Keratinocyte (primary cell): ENCODE results near the gene RPS27. TPM values are rescaled to one million over a fixed set of nuclear protein-coding genes. Genes with fewer than 3 reads are reported as not detected.
A peak's percentile ranks its signal among the peaks of the same experiment; 100 is the strongest.

ENCODE experiments used
- DNase-seq: peaks from one replicate; pipeline ENCODE4 v3.0.0-alpha.2; 2011; ENCODE audit warnings: low read depth, missing footprints, low spot score
- FAIRE-seq: peaks from 2 replicates; lab custom pipeline; 2011; peaks lifted over from hg19 to GRCh38; lab: Jason Lieb, UNC
- H2AFZ ChIP-seq: 2 replicates; pipeline ENCODE4 v1.6.0; 2012; ENCODE audit warnings: low read length, control low read depth, inconsistent platforms; ENCODE audit not compliant: control insufficient read depth
- H3K27ac ChIP-seq: 2 replicates; pipeline ENCODE4 v1.5.1; 2011; ENCODE audit warnings: low read length; ENCODE audit not compliant: control insufficient read depth, insufficient read depth
- H3K27me3 ChIP-seq: 3 replicates; pipeline ENCODE4 v1.6.0; 2011; ENCODE audit warnings: low read length; ENCODE audit not compliant: control insufficient read depth, insufficient read depth; ENCODE audit errors: extremely low read depth
- H3K36me3 ChIP-seq, 2 experiments: 2 replicates in 1 of 2; 3 replicates in 1 of 2; pipeline ENCODE4 v1.5.1; 2011; ENCODE audit warnings: low read length in 2 of 2, mild to moderate bottlenecking in 1 of 2; ENCODE audit not compliant: control insufficient read depth in 2 of 2, insufficient read depth in 2 of 2; ENCODE audit errors: extremely low read depth in 1 of 2
- H3K4me1 ChIP-seq: 3 replicates; pipeline ENCODE4 v1.5.1; 2011; ENCODE audit warnings: low read length; ENCODE audit not compliant: control insufficient read depth, insufficient read depth; ENCODE audit errors: extremely low read depth
- H3K4me2 ChIP-seq: 3 replicates; pipeline ENCODE4 v1.6.0; 2011; ENCODE audit warnings: low read depth, low read length; ENCODE audit not compliant: control insufficient read depth, insufficient read depth; ENCODE audit errors: extremely low read depth
- H3K4me3 ChIP-seq, 3 experiments: fragments of 200-600 bp in 1 of 3; sonication (generic) in 1 of 3; 2 replicates in 2 of 3; 3 replicates in 1 of 3; pipeline ENCODE4 v1.5.1; 2011 to 2016; ENCODE audit warnings: low read length in 3 of 3, mild to moderate bottlenecking in 3 of 3, control low read depth in 2 of 3, inconsistent platforms in 1 of 3, low read depth in 1 of 3, mixed read lengths in 1 of 3, mixed run types in 1 of 3, moderate library complexity in 1 of 3; ENCODE audit not compliant: control insufficient read depth in 2 of 3, insufficient read depth in 2 of 3; ENCODE audit errors: extremely low read depth in 1 of 3
- H3K79me2 ChIP-seq: 2 replicates; pipeline ENCODE4 v1.6.0; 2012; ENCODE audit warnings: low read length; ENCODE audit not compliant: control insufficient read depth, insufficient read depth
- H3K9ac ChIP-seq: 3 replicates; pipeline ENCODE4 v1.6.0; 2011; ENCODE audit warnings: low read length; ENCODE audit not compliant: control insufficient read depth, insufficient read depth; ENCODE audit errors: extremely low read depth
- H3K9me1 ChIP-seq: 3 replicates; pipeline ENCODE4 v1.6.0; 2011; ENCODE audit warnings: low read length; ENCODE audit not compliant: control insufficient read depth, insufficient read depth; ENCODE audit errors: extremely low read depth
- H3K9me3 ChIP-seq: 2 replicates; pipeline ENCODE4 v1.5.1; 2012; ENCODE audit warnings: low read depth, low read length; ENCODE audit not compliant: control insufficient read depth
- H4K20me1 ChIP-seq: 3 replicates; pipeline ENCODE4 v1.6.0; 2011; ENCODE audit warnings: low read length; ENCODE audit not compliant: control insufficient read depth, insufficient read depth; ENCODE audit errors: extremely low read depth
- CTCF ChIP-seq, 3 experiments: IDR thresholded peaks in 1 of 3; conservative IDR thresholded peaks in 1 of 3; optimal IDR thresholded peaks in 1 of 3; 2 replicates in 2 of 3; 3 replicates in 1 of 3; pipeline versions ENCODE3 to v1.5.1; 2011; ENCODE audit warnings: low read length in 3 of 3, mild to moderate bottlenecking in 3 of 3, moderate library complexity in 2 of 3, control low read depth in 1 of 3, inconsistent platforms in 1 of 3; ENCODE audit not compliant: insufficient read depth in 2 of 3; ENCODE audit errors: extremely low read depth in 1 of 3
- EZH2 ChIP-seq: IDR thresholded peaks from one replicate; pipeline ENCODE4 v1.6.1; 2012; ENCODE audit warnings: inconsistent platforms, mild to moderate bottlenecking, low read length, moderate library complexity
- dilution Hi-C: fragments of 300-500 bp; cut with MboI; formaldehyde crosslinking; loops from one replicate; pipeline ENCODE4 v1.7.0; 2020; ENCODE audit warnings: low sequenced_read_pairs; ENCODE audit not compliant: extremely low pct_ligation_motif_present
- polyA plus RNA-seq, 5 experiments: library from polyadenylated mRNA; depleted of rRNA in 3 of 5; stranded (reverse) in 3 of 5; stranded (forward) in 1 of 5; unstranded in 1 of 5; fragments of >200 nt; gene quantifications; 1 replicate in 1 of 5; 2 replicates in 3 of 5; 3 replicates in 1 of 5; pipeline versions ENCODE4 v1.2.1 to v1.2.3, GENCODE V29; 2011 to 2012; ENCODE audit warnings: missing spikeins in 2 of 5, low read depth in 1 of 5, low replicate concordance in 1 of 5

RPS27 gene
- polyA plus RNA-seq, 1 donor (not counting 4 experiments of a cell fraction or from before 2014, with no cell fraction given), result 5,112 TPM

DNA sequence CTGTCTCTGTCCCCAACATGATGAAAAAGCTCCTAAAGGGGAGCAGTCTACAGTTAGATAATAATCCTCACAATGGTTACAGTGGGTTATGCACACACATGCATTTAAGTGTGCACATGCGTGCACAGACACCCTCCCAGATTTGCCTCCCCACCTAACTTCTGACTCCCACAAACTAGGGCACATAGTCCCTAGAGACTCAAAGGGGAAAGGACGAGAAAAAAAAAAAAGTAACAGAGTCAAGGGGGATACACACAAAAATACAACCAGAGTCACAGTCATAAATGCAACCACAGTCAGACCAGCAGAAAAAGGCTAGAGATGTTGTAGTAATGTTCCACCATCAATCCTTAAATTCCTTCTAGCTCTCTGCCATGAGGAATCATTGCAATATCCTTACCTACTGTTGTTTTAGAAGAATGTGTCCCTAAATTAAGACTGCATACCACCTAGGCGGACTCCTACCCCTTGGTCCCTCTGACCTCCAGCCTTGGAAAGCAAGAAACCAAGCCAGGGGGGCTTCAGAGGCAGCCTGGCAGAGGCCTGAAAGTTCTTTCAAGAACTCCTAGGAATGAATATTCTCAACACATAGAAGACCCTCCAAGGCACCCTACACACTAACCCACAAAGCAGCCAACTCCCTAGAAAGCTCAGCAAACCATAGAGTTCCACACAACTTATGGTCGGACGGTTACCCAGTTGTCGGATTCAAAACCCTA, 33.4 kb upstream of the RPS27 start:
- Histone ChIP-seq H3K4me2 (peak overlapping the region; percentile 100), H4K20me1 (peaks cover 3% of the 10 kb centered on the region)

GRCh38 chr1:153957744-153958110, 32.8 kb upstream of the RPS27 start:
- FAIRE-seq, result no peak
- Histone ChIP-seq H3K4me2 (peak overlapping the region; percentile 100), H3K27ac (peak overlapping the region; percentile 82), H3K27me3 (no peaks in the 10 kb centered on the region), H3K79me2 (peaks cover 71% of the 10 kb centered on the region), H3K4me3 (peak overlapping the region; percentile 92 to 99 (median 96)), H3K9ac (peak overlapping the region; percentile 91), H3K9me1 (no peaks in the 10 kb centered on the region), H3K4me1 (peaks cover 30% of the 10 kb centered on the region), H2AFZ (peak overlapping the region; percentile 71), H3K9me3 (no peaks in the 10 kb centered on the region), H3K36me3 (peaks cover 8 to 44% of the 10 kb centered on the region in 2 experiments), H4K20me1 (peaks cover 3% of the 10 kb centered on the region)
- dilution Hi-C loops, result no loop called here
- TF ChIP-seq CTCF (optimal IDR thresholded peaks at IDR 0.05 in 1 of 3, IDR thresholded peaks at IDR 0.05 in 1 of 3, conservative IDR thresholded peaks at IDR 0.05 in 1 of 3; ENCODE audit: extremely low read depth in 1 of 3, insufficient read depth in 2 of 3, low read length in 3 of 3) (no peak), EZH2 (no peak)
- no peak for DNase-seq

More for the DNA sequence above, 33.4 kb upstream of the RPS27 start:
- H3K9ac ChIP-seq, result peak overlapping the region; percentile 91
- H3K27ac ChIP-seq, result peak overlapping the region; percentile 82
- DNase-seq, result no peak
- H3K9me1 ChIP-seq, result no peaks in the 10 kb centered on the region
- no peaks in the 10 kb centered on the region for H3K27me3 ChIP-seq
- H2AFZ ChIP-seq, result no peak overlapping the region
- peaks cover 14 to 49% of the 10 kb centered on the region in 2 experiments for H3K36me3 ChIP-seq
- H3K4me3 ChIP-seq, result peak overlapping the region; percentile 92 to 99 (median 96)
- dilution Hi-C loops, result no loop called here
- no peak for FAIRE-seq
- TF ChIP-seq EZH2, result no peak
- no peak for TF ChIP-seq CTCF (optimal IDR thresholded peaks at IDR 0.05 in 1 of 3, IDR thresholded peaks at IDR 0.05 in 1 of 3, conservative IDR thresholded peaks at IDR 0.05 in 1 of 3; ENCODE audit: extremely low read depth in 1 of 3, insufficient read depth in 2 of 3, low read length in 3 of 3)
- H3K9me3 ChIP-seq, result no peaks in the 10 kb centered on the region
- H3K4me1 ChIP-seq, result peaks cover 24% of the 10 kb centered on the region
- peaks cover 66% of the 10 kb centered on the region for H3K79me2 ChIP-seq
